ENCODE data around the gene CACNA1B. TPM values are rescaled to one million over a fixed set of nuclear protein-coding genes. Genes with fewer than 3 reads are reported as not detected.

CACNA1B gene
- polyA plus RNA-seq, 1 donor from 2014 or later = not detected

GRCh38 chr9:137952976-137953666, 75.5 kb downstream of the CACNA1B start:
- H3K9me3 Mint-ChIP-seq = no peaks in the 10 kb centered on the region
- H3K36me3 Mint-ChIP-seq = peaks cover 1% of the 10 kb centered on the region
- H3K27me3 Mint-ChIP-seq = peaks cover 7% of the 10 kb centered on the region
- H3K27ac Mint-ChIP-seq = no peak overlapping the region
- H3K4me1 Mint-ChIP-seq = peaks cover 0 to under 1% (median 0%) of the 10 kb centered on the region in 3 donors
- no peak overlapping the region for H3K4me3 Mint-ChIP-seq

- no peak overlapping the region for H3K4me3 Mint-ChIP-seq
Observed at GRCh38 chr9:137953683-137954438, 76.3 kb downstream of the CACNA1B start.

GRCh38 chr9:137955224-137955570, 77.6 kb downstream of the CACNA1B start:
- no peak overlapping the region for H3K4me3 Mint-ChIP-seq
- peaks cover 7% of the 10 kb centered on the region for H3K27me3 Mint-ChIP-seq
- H3K27ac Mint-ChIP-seq = no peak overlapping the region
- peaks cover 0 to 2% (median 0%) of the 10 kb centered on the region in 3 donors for H3K4me1 Mint-ChIP-seq
- H3K36me3 Mint-ChIP-seq = peaks cover 1% of the 10 kb centered on the region
- no peaks in the 10 kb centered on the region for H3K9me3 Mint-ChIP-seq

More at GRCh38 chr9:137953683-137954438, 76.3 kb downstream of the CACNA1B start:
- Mint-ChIP-seq H3K27me3 (peaks cover 7% of the 10 kb centered on the region), H3K9me3 (no peaks in the 10 kb centered on the region), H3K27ac (no peak overlapping the region), H3K4me1 (peaks cover 0 to 2% (median 0%) of the 10 kb centered on the region in 3 donors), H3K36me3 (peaks cover 1% of the 10 kb centered on the region)

- peaks cover 0 to 2% (median 0%) of the 10 kb centered on the region in 3 donors for H3K4me1 Mint-ChIP-seq
- H3K4me3 Mint-ChIP-seq = no peak overlapping the region
- H3K27me3 Mint-ChIP-seq = peaks cover 7% of the 10 kb centered on the region
- no peak overlapping the region for H3K27ac Mint-ChIP-seq
- H3K9me3 Mint-ChIP-seq = no peaks in the 10 kb centered on the region
- peaks cover 1% of the 10 kb centered on the region for H3K36me3 Mint-ChIP-seq
Observed at GRCh38 chr9:137955586-137955985, 78.0 kb downstream of the CACNA1B start.

- Mint-ChIP-seq H3K4me1 (peaks cover 0 to 2% (median 0%) of the 10 kb centered on the region in 3 donors), H3K9me3 (no peaks in the 10 kb centered on the region), H3K27me3 (peaks cover 4% of the 10 kb centered on the region), H3K27ac (no peak overlapping the region), H3K36me3 (peaks cover 1% of the 10 kb centered on the region), H3K4me3 (no peak overlapping the region)
Observed at GRCh38 chr9:137956039-137956438, 78.5 kb downstream of the CACNA1B start.

GRCh38 chr9:137956688-137957385, 79.3 kb downstream of the CACNA1B start:
- Mint-ChIP-seq H3K36me3 (peaks cover 1% of the 10 kb centered on the region), H3K4me1 (peaks cover 0 to 2% (median 0%) of the 10 kb centered on the region in 3 donors), H3K27ac (no peak overlapping the region), H3K4me3 (peak overlapping the region in 1 of 4 donors; percentile 8), H3K9me3 (no peaks in the 10 kb centered on the region), H3K27me3 (peaks cover 4% of the 10 kb centered on the region)

GRCh38 chr9:137959641-137960411, 82.2 kb downstream of the CACNA1B start:
- Mint-ChIP-seq H3K27ac (no peak overlapping the region), H3K36me3 (no peaks in the 10 kb centered on the region), H3K27me3 (no peaks in the 10 kb centered on the region), H3K4me1 (peaks cover 0 to 2% (median 0%) of the 10 kb centered on the region in 3 donors), H3K4me3 (no peak overlapping the region), H3K9me3 (peaks cover 1 to 14% (median 2%) of the 10 kb centered on the region in 3 donors)

- Mint-ChIP-seq H3K4me3 (no peak overlapping the region), H3K4me1 (peaks cover 0 to 2% (median 0%) of the 10 kb centered on the region in 3 donors), H3K27me3 (no peaks in the 10 kb centered on the region), H3K27ac (no peak overlapping the region), H3K9me3 (peaks cover 1 to 14% (median 2%) of the 10 kb centered on the region in 3 donors), H3K36me3 (no peaks in the 10 kb centered on the region)
Observed at GRCh38 chr9:137960496-137960895, 82.9 kb downstream of the CACNA1B start.

- H3K27me3 Mint-ChIP-seq = peaks cover 3% of the 10 kb centered on the region
- H3K9me3 Mint-ChIP-seq = peaks cover 2 to 14% (median 4%) of the 10 kb centered on the region in 3 donors
- no peak overlapping the region for H3K27ac Mint-ChIP-seq
- H3K4me1 Mint-ChIP-seq = no peaks in the 10 kb centered on the region
- H3K4me3 Mint-ChIP-seq = no peak overlapping the region
- H3K36me3 Mint-ChIP-seq = no peaks in the 10 kb centered on the region
Observed at GRCh38 chr9:137963525-137963924, 85.9 kb downstream of the CACNA1B start.

- Mint-ChIP-seq H3K27ac (no peak overlapping the region), H3K4me1 (no peaks in the 10 kb centered on the region)
Observed at GRCh38 chr9:137965177-137965795, 87.7 kb downstream of the CACNA1B start.

GRCh38 chr9:137967280-137967953, 89.8 kb downstream of the CACNA1B start:
- Mint-ChIP-seq H3K36me3 (no peaks in the 10 kb centered on the region), H3K9me3 (peaks cover 2 to 12% (median 6%) of the 10 kb centered on the region in 3 donors), H3K4me3 (no peak overlapping the region), H3K27me3 (peaks cover 7% of the 10 kb centered on the region), H3K4me1 (no peaks in the 10 kb centered on the region), H3K27ac (no peak overlapping the region)

More at GRCh38 chr9:137965177-137965795, 87.7 kb downstream of the CACNA1B start:
- Mint-ChIP-seq H3K36me3 (no peaks in the 10 kb centered on the region), H3K27me3 (peaks cover 3% of the 10 kb centered on the region), H3K9me3 (peaks cover 2 to 14% (median 4%) of the 10 kb centered on the region in 3 donors), H3K4me3 (no peak overlapping the region)

- no peak overlapping the region for H3K4me3 Mint-ChIP-seq
- no peak overlapping the region for H3K27ac Mint-ChIP-seq
- H3K36me3 Mint-ChIP-seq = no peaks in the 10 kb centered on the region
- no peaks in the 10 kb centered on the region for H3K4me1 Mint-ChIP-seq
- peaks cover 0 to 6% (median 5%) of the 10 kb centered on the region in 3 donors for H3K9me3 Mint-ChIP-seq
- peaks cover 9% of the 10 kb centered on the region for H3K27me3 Mint-ChIP-seq
Observed at GRCh38 chr9:137968235-137968634, 90.7 kb downstream of the CACNA1B start.

- Mint-ChIP-seq H3K4me3 (no peak overlapping the region), H3K27me3 (peaks cover 9% of the 10 kb centered on the region), H3K9me3 (peaks cover 0 to 5% (median 4%) of the 10 kb centered on the region in 3 donors), H3K27ac (no peak overlapping the region), H3K36me3 (no peaks in the 10 kb centered on the region), H3K4me1 (no peaks in the 10 kb centered on the region)
Observed at GRCh38 chr9:137969008-137969407, 91.4 kb downstream of the CACNA1B start.

- no peaks in the 10 kb centered on the region for H3K36me3 Mint-ChIP-seq
- H3K27ac Mint-ChIP-seq = no peak overlapping the region
- peaks cover 0 to 5% (median 0%) of the 10 kb centered on the region in 3 donors for H3K9me3 Mint-ChIP-seq
- H3K27me3 Mint-ChIP-seq = peaks cover 11% of the 10 kb centered on the region
- H3K4me3 Mint-ChIP-seq = no peak overlapping the region
- H3K4me1 Mint-ChIP-seq = no peaks in the 10 kb centered on the region
Observed at GRCh38 chr9:137969685-137970084, 92.1 kb downstream of the CACNA1B start.
